K562 (cell line): ENCODE measurements around the gene YTHDF1. TPM values are rescaled to one million over a fixed set of nuclear protein-coding genes. Genes with fewer than 3 reads are reported as not detected.

Experiments
- AFF1 ChIP-seq, 2 experiments: fragments of 450-650 bp; IDR thresholded peaks; 2 replicates each; pipeline ENCODE4 v1.6.1; 2018; ENCODE audit warnings: mild to moderate bottlenecking in 2 of 2, low read depth in 1 of 2; ENCODE audit not compliant: partially characterized antibody in 2 of 2
- E2F6 ChIP-seq, 2 experiments: IDR thresholded peaks; 2 replicates each; pipeline ENCODE4 v1.6.1; 2011; ENCODE audit warnings: borderline replicate concordance in 1 of 2, control low read depth in 1 of 2, low read depth in 1 of 2, low read length in 1 of 2, mild to moderate bottlenecking in 1 of 2, mixed read lengths in 1 of 2, moderate library complexity in 1 of 2; ENCODE audit not compliant: insufficient read depth in 1 of 2, insufficient read length in 1 of 2, poor library complexity in 1 of 2, severe bottlenecking in 1 of 2; ENCODE audit errors: extremely low read depth in 1 of 2
- ELF2 ChIP-seq: fragments of 250-450 bp; sonication (Bioruptor Pico); IDR thresholded peaks from 2 replicates; pipeline ENCODE4 v1.5.0; 2021; ENCODE audit warnings: mild to moderate bottlenecking
- HMG20A ChIP-seq: fragments of 450-650 bp; formaldehyde crosslinking; conservative IDR thresholded peaks from 2 replicates; pipeline ENCODE4 v1.4.0; 2020; ENCODE audit warnings: mild to moderate bottlenecking, mixed read lengths
- POLR2G ChIP-seq: fragments of 200-400 bp; formaldehyde crosslinking; IDR thresholded peaks from 2 replicates; pipeline ENCODE4 v1.6.1; 2017; ENCODE audit warnings: low read depth, mild to moderate bottlenecking, antibody characterized with exemption, low read length, moderate library complexity
- RBM17 ChIP-seq: fragments of 200-400 bp; formaldehyde crosslinking; IDR thresholded peaks from 2 replicates; pipeline ENCODE4 v1.6.1; 2017; ENCODE audit warnings: low read depth, mild to moderate bottlenecking, low read length, borderline replicate concordance
- RNF2 ChIP-seq: sonication (generic); IDR thresholded peaks from 2 replicates; pipeline ENCODE4 v1.6.1; 2016
- ZNF121 ChIP-seq: sonication (generic); formaldehyde crosslinking; conservative IDR thresholded peaks from 2 replicates; pipeline ENCODE4 v1.8.0; 2022; ENCODE audit warnings: missing genetic modification reagents
- ZNF146 ChIP-seq: IDR thresholded peaks from one replicate; pipeline ENCODE4 v1.6.1; 2018; ENCODE audit warnings: missing compliant biosample characterization; ENCODE audit not compliant: unreplicated experiment
- ZSCAN32 ChIP-seq: fragments of 450-650 bp; formaldehyde crosslinking; IDR thresholded peaks from 2 replicates; pipeline ENCODE4 v1.4.0; 2020; ENCODE audit warnings: mild to moderate bottlenecking, moderate library complexity
- polyA plus RNA-seq, 8 experiments: library from polyadenylated mRNA; depleted of rRNA in 4 of 8; stranded (reverse) in 5 of 8; unstranded in 3 of 8; fragments of >200 nt; fragmentation: Nextera tagmentation in 2 of 8; fragmentation: Illumina TruSeq in 1 of 8; extraction: Ambion mirVana in 2 of 8; extraction: Trizol in 1 of 8; gene quantifications; 2 replicates each; pipeline versions ENCODE4 v1.2.1 to v1.2.3, GENCODE V29; 2011 to 2014; ENCODE audit warnings: inconsistent platforms in 1 of 8, missing spikeins in 1 of 8
- total RNA-seq, 7 experiments: library from RNA; depleted of rRNA in 6 of 7; stranded (reverse); fragments of >200 nt in 6 of 7; fragmentation: Illumina TruSeq in 2 of 7; extraction: Trizol in 2 of 7; gene quantifications; 2 replicates each; pipeline versions ENCODE4 v1.2.1 to v1.2.3, GENCODE V29; 2011 to 2021; ENCODE audit warnings: low replicate concordance in 1 of 7

The YTHDF1 gene
- total and polyA plus RNA-seq, 9 of the 15 experiments (the other 6 are each of a cell fraction or from before 2014, with no cell fraction given) = 10.1 to 42.4 (median 27.8) TPM

GRCh38 chr20:63233924-63234323 is 18.0 kb upstream of the YTHDF1 start (continued):
- TF ChIP-seq ZSCAN32 (CRISPR knock-in tag) = no peak
- no peak for TF ChIP-seq ZNF146 (CRISPR knock-in tag)
- no peak for TF ChIP-seq POLR2G
- no peak for TF ChIP-seq RNF2
- no peak for TF ChIP-seq ZNF121 (CRISPR knock-in tag)
- no peak for TF ChIP-seq E2F6 (IDR thresholded peaks at IDR 0.05; ENCODE audit: borderline replicate concordance in 1 of 2, extremely low read depth in 1 of 2, insufficient read depth in 1 of 2, insufficient read length in 1 of 2, low read depth in 1 of 2, low read length in 1 of 2, poor library complexity in 1 of 2, severe bottlenecking in 1 of 2)
- TF ChIP-seq ELF2 (CRISPR knock-in tag) = no peak
- no peak for TF ChIP-seq AFF1 (IDR thresholded peaks at IDR 0.05; ENCODE audit: low read depth in 1 of 2, partially characterized antibody in 2 of 2)
- no peak for TF ChIP-seq HMG20A
- no peak for TF ChIP-seq RBM17
